ENCODE data around the gene FBXW7. TPM values are rescaled to one million over a fixed set of nuclear protein-coding genes. Genes with fewer than 3 reads are reported as not detected.

FBXW7 gene
- total and polyA plus RNA-seq, 2 donors (not counting 1 experiment from before 2014, with no cell fraction given): 23.0 to 125 TPM

DNA sequence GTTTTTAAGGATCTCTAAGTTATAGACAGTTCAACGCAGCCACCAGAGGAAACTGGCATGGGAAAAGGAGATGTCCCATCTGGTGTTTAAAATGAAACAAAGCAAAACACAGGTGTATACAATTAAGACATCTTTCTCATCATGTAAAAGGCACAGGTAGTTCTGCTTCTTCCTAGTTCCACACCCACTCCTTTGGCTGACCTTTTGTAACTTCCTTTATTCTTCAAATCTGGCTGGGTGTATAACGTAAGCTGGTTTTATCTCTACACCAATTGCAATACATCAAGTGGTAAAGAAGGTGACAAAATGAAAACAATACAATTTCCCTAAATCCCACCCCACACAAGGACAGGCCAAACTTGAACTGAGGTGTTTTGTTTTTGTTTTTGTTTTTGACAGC, 27.3 kb upstream of the FBXW7 start:
- Histone ChIP-seq H3K27ac (ENCODE audit: low read length in 2 of 2) (no peak overlapping the region), H3K9me3 (ENCODE audit: control extremely low read depth in 1 of 3, control insufficient read depth in 2 of 3, insufficient read depth in 1 of 3, low read length in 2 of 3) (no peaks in the 10 kb centered on the region), H3K27me3 (replicated peaks in 1 of 4; ENCODE audit: control extremely low read depth in 1 of 4, control insufficient read depth in 3 of 4, insufficient read depth in 4 of 4, low read length in 3 of 4) (no peaks in the 10 kb centered on the region), H4K20me1 (ENCODE audit: control insufficient read depth, insufficient read depth, low read length, poor library complexity, severe bottlenecking) (no peaks in the 10 kb centered on the region), H2AFZ (ENCODE audit: insufficient read depth, low read depth, low read length, poor library complexity, severe bottlenecking) (no peak overlapping the region), H3K79me2 (ENCODE audit: control insufficient read depth, insufficient read depth, low read length) (no peaks in the 10 kb centered on the region), H3K9ac (ENCODE audit: low read length) (no peak overlapping the region), H3K36me3 (replicated peaks in 1 of 2; ENCODE audit: control extremely low read depth in 1 of 2, control insufficient read depth in 1 of 2, extremely low read depth in 1 of 2, insufficient read depth in 2 of 2, low read length in 1 of 2) (no peaks in the 10 kb centered on the region), H3K4me2 (replicated peaks; ENCODE audit: low read depth, low read length, poor library complexity, severe bottlenecking) (no peak overlapping the region), H3K4me3 (ENCODE audit: control extremely low read depth in 1 of 5, extremely low read depth in 1 of 5, insufficient read depth in 1 of 5, low read depth in 2 of 5, low read length in 4 of 5) (no peak overlapping the region), H3K4me1 (ENCODE audit: control insufficient read depth in 2 of 2, insufficient read depth in 2 of 2, low read length in 2 of 2) (peaks cover 0 to 3% of the 10 kb centered on the region in 2 donors)
- CTCF ChIA-PET: interaction anchor here (1.4 kb wide), 1 partner anchor 41 kb away, joined by 3 read pairs; no protein-coding TSS in a partner anchor
- no peak for TF ChIP-seq EZH2 (IDR thresholded peaks at IDR 0.05; ENCODE audit: borderline replicate concordance, insufficient read depth, low read depth, low read length, poor library complexity, severe bottlenecking)
- TF ChIP-seq, protein P1, sequence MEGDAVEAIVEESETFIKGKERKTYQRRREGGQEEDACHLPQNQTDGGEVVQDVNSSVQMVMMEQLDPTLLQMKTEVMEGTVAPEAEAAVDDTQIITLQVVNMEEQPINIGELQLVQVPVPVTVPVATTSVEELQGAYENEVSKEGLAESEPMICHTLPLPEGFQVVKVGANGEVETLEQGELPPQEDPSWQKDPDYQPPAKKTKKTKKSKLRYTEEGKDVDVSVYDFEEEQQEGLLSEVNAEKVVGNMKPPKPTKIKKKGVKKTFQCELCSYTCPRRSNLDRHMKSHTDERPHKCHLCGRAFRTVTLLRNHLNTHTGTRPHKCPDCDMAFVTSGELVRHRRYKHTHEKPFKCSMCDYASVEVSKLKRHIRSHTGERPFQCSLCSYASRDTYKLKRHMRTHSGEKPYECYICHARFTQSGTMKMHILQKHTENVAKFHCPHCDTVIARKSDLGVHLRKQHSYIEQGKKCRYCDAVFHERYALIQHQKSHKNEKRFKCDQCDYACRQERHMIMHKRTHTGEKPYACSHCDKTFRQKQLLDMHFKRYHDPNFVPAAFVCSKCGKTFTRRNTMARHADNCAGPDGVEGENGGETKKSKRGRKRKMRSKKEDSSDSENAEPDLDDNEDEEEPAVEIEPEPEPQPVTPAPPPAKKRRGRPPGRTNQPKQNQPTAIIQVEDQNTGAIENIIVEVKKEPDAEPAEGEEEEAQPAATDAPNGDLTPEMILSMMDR (IDR thresholded peaks at IDR 0.05): no peak
- intact Hi-C loops (cut with micrococcal nuclease): no loop called here
- DNase-seq (no peak), ATAC-seq (ENCODE audit: low read depth) (peak; percentile 24)
- no peaks in the 10 kb centered on the region for H3K27me3 Mint-ChIP-seq
- H3K4me3 Mint-ChIP-seq: peak overlapping the region; percentile 11
- peaks cover 22% of the 10 kb centered on the region for H3K4me1 Mint-ChIP-seq
- H3K27ac Mint-ChIP-seq: peak overlapping the region; percentile 4
- WGBS (ENCODE audit: insufficient coverage): no CpG with 5 or more reads among the region's 2 CpGs
- POLR2A ChIA-PET: no interaction called here
- no peaks in the 10 kb centered on the region for H3K9me3 Mint-ChIP-seq (ENCODE audit: insufficient read depth)

DNA sequence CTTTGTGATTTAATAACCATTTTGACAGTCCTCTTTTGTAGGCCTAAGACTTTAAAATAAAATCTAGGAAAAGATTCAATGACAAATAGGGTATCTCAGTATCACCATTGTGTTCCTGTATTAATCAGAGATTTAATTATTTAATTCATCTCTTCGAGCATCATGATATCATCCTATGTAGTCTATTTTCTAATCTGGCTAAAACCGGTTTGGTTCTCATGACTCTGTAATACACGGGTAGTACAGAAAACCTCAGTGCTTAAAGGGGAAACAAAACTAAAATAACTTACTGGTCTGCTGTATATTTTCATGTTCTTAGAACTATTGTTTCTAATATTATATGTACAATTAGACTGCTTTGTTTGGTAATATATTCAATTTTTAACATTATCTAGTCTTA, 23.7 kb upstream of the FBXW7 start:
- no CpG with 5 or more reads among the region's 3 CpGs for WGBS (ENCODE audit: insufficient coverage)
- intact Hi-C loops (cut with micrococcal nuclease): loop anchor here (5.0 kb wide), 1 partner anchor 83 kb away; no protein-coding TSS in a partner anchor

More for the DNA sequence above, 23.7 kb upstream of the FBXW7 start:
- no peak for TF ChIP-seq EZH2 (IDR thresholded peaks at IDR 0.05; ENCODE audit: borderline replicate concordance, insufficient read depth, low read depth, low read length, poor library complexity, severe bottlenecking)
- TF ChIP-seq, protein P1 (IDR thresholded peaks at IDR 0.05): no peak
- no peak overlapping the region for H3K9ac ChIP-seq (ENCODE audit: low read length)
- H3K27me3 ChIP-seq (replicated peaks in 1 of 4; ENCODE audit: control extremely low read depth in 1 of 4, control insufficient read depth in 3 of 4, insufficient read depth in 4 of 4, low read length in 3 of 4): no peaks in the 10 kb centered on the region
- Mint-ChIP-seq H3K4me1 (peaks cover 39% of the 10 kb centered on the region), H3K27ac (no peak overlapping the region), H3K27me3 (no peaks in the 10 kb centered on the region), H3K9me3 (ENCODE audit: insufficient read depth) (no peaks in the 10 kb centered on the region), H3K4me3 (no peak overlapping the region)
- H3K4me3 ChIP-seq (ENCODE audit: control extremely low read depth in 1 of 5, extremely low read depth in 1 of 5, insufficient read depth in 1 of 5, low read depth in 2 of 5, low read length in 4 of 5): no peak overlapping the region
- no peaks in the 10 kb centered on the region for H3K36me3 ChIP-seq (replicated peaks in 1 of 2; ENCODE audit: control extremely low read depth in 1 of 2, control insufficient read depth in 1 of 2, extremely low read depth in 1 of 2, insufficient read depth in 2 of 2, low read length in 1 of 2)
- H3K4me1 ChIP-seq (ENCODE audit: control insufficient read depth in 2 of 2, insufficient read depth in 2 of 2, low read length in 2 of 2): peaks cover 6% of the 10 kb centered on the region in 2 donors
- ATAC-seq (ENCODE audit: low read depth): no peak
- no peak overlapping the region for H3K4me2 ChIP-seq (replicated peaks; ENCODE audit: low read depth, low read length, poor library complexity, severe bottlenecking)
- POLR2A ChIA-PET: no interaction called here
- CTCF ChIA-PET: no interaction called here
- no peaks in the 10 kb centered on the region for H3K79me2 ChIP-seq (ENCODE audit: control insufficient read depth, insufficient read depth, low read length)
- H2AFZ ChIP-seq (ENCODE audit: insufficient read depth, low read depth, low read length, poor library complexity, severe bottlenecking): no peak overlapping the region
- DNase-seq: no peak
- H3K27ac ChIP-seq (ENCODE audit: low read length in 2 of 2): no peak overlapping the region
- H4K20me1 ChIP-seq (ENCODE audit: control insufficient read depth, insufficient read depth, low read length, poor library complexity, severe bottlenecking): no peaks in the 10 kb centered on the region
- no peaks in the 10 kb centered on the region for H3K9me3 ChIP-seq (ENCODE audit: control extremely low read depth in 1 of 3, control insufficient read depth in 2 of 3, insufficient read depth in 1 of 3, low read length in 2 of 3)
